Effector memory CD4-positive, alpha-beta T cell (primary cell): ENCODE results near the gene TBC1D21.

Experiments
- DNase-seq, 3 donors: peaks; one replicate each; pipeline ENCODE4 v3.0.0-alpha.2; 2020
- H3K27ac ChIP-seq: 2 replicates; pipeline ENCODE4 v1.7.0; 2013; ENCODE audit warnings: mild to moderate bottlenecking, low read length, moderate library complexity; ENCODE audit not compliant: insufficient read depth, poor library complexity, severe bottlenecking
- H3K27me3 ChIP-seq: replicated peaks from 2 replicates; pipeline ENCODE4 v1.7.0; 2013; ENCODE audit warnings: mild to moderate bottlenecking, low read length; ENCODE audit not compliant: insufficient read depth, control insufficient read depth, poor library complexity, severe bottlenecking
- H3K36me3 ChIP-seq: 2 replicates; pipeline ENCODE4 v1.7.0; 2013; ENCODE audit warnings: mild to moderate bottlenecking, low read length, moderate library complexity; ENCODE audit not compliant: control insufficient read depth, insufficient read depth
- H3K4me1 ChIP-seq: 2 replicates; pipeline ENCODE4 v1.7.0; 2013; ENCODE audit warnings: low read length, mild to moderate bottlenecking; ENCODE audit not compliant: control insufficient read depth, insufficient read depth, poor library complexity, severe bottlenecking
- H3K4me3 ChIP-seq: 2 replicates; pipeline ENCODE4 v1.7.0; 2013; ENCODE audit warnings: low read length, low read depth, mild to moderate bottlenecking; ENCODE audit not compliant: insufficient read depth, poor library complexity, severe bottlenecking
- H3K9me3 ChIP-seq: 2 replicates; pipeline ENCODE4 v1.7.0; 2013; ENCODE audit warnings: mild to moderate bottlenecking, low read length, moderate library complexity; ENCODE audit not compliant: control insufficient read depth

The TBC1D21 gene

DNA sequence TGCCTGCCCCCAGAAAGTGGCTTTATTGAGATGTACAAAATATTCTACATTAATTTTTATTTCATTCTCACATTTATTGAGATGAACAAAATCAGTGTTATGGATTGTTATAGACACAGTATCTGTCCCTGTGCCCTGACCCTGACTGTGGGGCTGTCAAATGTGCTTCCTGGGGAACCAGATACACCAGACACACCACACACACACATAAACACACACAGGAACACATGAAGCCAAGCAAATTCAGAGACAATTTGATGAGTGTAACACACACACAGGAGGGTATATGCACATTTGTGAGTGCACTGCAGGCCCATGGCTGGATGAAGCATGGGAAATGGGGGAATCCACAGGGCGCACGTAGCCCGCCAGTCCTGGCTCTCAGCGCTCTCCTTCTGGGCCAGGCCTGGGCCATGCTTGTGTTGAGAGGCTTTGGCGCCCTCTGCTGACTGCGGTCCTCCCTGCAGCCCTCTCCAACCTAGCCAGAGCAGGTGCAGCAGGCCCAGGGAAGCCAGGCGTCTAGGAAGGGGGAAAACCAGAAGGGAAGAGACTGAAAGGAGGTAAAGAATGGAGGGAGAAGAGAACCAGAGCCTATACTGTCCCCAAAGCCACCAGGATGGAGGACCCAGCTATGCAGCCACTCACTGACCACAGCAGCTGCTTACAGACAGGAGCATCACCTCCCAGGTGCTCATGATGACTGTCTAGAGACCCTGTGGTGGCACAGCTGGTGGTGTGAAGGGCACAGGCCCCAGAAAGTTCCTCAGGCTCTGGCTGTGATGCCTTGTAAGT lies 34.9 kb downstream of the TBC1D21 start:
- peak; percentile 41 to 58 (median 47) for DNase-seq
- H3K27me3 ChIP-seq: no peaks in the 10 kb centered on the region
- H3K9me3 ChIP-seq: no peaks in the 10 kb centered on the region
- H3K27ac ChIP-seq: no peak overlapping the region
- H3K4me3 ChIP-seq: no peak overlapping the region
- no peaks in the 10 kb centered on the region for H3K36me3 ChIP-seq
- H3K4me1 ChIP-seq: no peaks in the 10 kb centered on the region

DNA sequence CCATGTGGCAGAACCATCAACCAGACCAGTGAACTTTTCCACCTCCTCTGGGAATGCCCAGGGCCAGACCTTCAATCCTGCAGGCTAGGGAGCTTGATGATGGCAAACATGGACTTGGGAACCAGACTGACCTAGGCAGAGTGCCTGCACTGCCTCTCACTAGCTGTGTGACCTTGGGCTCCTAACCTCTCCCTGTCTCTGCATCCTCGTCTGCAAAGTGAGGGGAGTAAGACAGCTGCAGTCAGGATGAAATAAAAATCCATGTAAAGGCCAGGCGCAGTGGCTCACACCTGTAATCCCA lies 35.4 kb downstream of the TBC1D21 start:
- Histone ChIP-seq H3K27ac (no peak overlapping the region), H3K27me3 (no peaks in the 10 kb centered on the region), H3K9me3 (no peaks in the 10 kb centered on the region), H3K36me3 (no peaks in the 10 kb centered on the region), H3K4me1 (no peaks in the 10 kb centered on the region), H3K4me3 (no peak overlapping the region)
- DNase-seq: no peak

DNA sequence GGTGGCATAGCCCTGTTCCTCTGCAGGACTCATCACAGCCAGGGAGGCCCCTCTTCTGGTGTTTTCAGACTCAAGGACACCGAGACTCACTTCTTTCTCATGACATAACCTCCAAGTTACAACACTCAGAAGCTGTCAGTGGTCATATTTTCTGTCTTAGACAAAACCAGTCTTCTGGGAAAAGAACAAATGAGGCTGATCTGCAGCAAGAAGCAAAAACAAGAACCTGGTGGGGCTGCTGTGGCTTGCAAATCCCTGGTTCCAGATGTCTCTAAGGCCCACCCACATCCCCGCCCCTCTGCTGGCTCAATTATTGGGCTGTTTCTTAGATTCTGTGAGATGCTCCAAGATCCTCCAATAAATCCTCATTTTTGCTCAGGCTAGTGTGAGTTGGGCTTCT lies 36.3 kb downstream of the TBC1D21 start:
- H3K27me3 ChIP-seq: no peaks in the 10 kb centered on the region
- H3K4me1 ChIP-seq: peaks cover 3% of the 10 kb centered on the region
- no peaks in the 10 kb centered on the region for H3K36me3 ChIP-seq
- no peak for DNase-seq
- H3K9me3 ChIP-seq: no peaks in the 10 kb centered on the region
- no peak overlapping the region for H3K27ac ChIP-seq
- no peak overlapping the region for H3K4me3 ChIP-seq

DNA sequence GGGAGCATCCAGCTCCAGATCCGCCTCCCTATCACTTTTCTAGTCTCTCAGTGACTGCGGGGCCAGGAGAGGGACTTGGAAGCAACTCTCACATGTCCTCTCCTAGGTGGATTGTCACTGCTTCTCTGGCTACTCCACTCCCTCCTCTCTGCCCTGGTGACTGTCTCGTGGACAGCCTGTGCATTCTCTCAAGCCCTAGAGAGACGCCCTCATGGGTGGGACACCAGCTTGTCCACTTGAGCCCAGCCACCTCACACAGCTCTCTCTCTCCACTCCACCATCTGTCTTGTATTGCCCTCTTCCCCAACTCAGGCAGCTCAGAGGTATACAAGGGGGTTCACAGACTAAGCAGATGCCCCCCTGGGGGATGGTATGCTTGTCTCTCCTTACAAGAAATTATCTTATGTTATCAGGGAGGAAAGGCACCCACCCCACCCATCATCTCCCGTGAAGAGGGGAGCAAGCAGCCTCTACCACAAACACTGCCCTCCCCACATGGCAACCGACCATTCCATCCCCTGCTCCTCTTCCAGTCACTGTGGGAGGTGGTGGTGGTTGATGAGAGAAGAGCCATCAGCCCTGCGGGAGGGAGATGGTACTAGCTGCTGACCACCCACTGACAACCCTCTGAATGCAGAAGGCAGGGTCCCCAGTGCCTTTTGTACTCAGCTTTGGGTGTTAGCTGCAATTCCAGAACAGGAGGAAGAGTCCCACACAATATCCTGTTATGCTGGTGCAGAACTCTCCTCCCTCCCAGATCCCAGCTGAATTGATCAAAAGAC lies 37.3 kb downstream of the TBC1D21 start:
- Histone ChIP-seq H3K36me3 (no peaks in the 10 kb centered on the region), H3K27me3 (no peaks in the 10 kb centered on the region), H3K9me3 (no peaks in the 10 kb centered on the region), H3K4me1 (peaks cover 3% of the 10 kb centered on the region), H3K4me3 (no peak overlapping the region), H3K27ac (no peak overlapping the region)
- DNase-seq: no peak

DNA sequence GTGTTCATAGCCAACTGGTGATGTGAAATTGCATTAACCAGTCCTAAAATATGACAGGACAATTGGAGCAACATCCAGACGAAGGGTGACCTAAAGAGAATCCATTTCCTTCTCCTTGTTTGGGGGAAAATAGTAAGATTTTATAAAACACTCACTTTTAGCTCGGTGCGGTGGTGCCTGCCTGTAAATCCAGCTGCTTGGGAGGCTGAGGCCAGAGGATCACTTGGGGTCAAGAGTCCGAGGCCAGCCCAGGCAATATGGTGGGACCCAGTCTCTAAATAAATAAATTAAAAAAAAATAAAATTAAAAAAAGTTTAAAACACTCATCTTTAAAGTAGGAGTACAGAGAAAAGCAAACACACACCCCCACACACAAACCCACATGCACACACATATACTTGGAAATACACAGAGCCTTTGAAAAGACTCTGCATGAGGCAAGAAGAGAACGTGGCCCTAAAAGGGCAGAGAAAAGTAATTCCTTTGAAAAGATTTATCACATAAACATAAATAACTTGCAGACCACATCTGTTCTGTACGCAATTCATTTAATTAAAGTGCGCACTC lies 38.7 kb downstream of the TBC1D21 start:
- Histone ChIP-seq H3K27ac (no peak overlapping the region), H3K36me3 (no peaks in the 10 kb centered on the region), H3K4me3 (no peak overlapping the region), H3K27me3 (no peaks in the 10 kb centered on the region), H3K9me3 (no peaks in the 10 kb centered on the region), H3K4me1 (peaks cover 3% of the 10 kb centered on the region)
- no peak for DNase-seq

DNA sequence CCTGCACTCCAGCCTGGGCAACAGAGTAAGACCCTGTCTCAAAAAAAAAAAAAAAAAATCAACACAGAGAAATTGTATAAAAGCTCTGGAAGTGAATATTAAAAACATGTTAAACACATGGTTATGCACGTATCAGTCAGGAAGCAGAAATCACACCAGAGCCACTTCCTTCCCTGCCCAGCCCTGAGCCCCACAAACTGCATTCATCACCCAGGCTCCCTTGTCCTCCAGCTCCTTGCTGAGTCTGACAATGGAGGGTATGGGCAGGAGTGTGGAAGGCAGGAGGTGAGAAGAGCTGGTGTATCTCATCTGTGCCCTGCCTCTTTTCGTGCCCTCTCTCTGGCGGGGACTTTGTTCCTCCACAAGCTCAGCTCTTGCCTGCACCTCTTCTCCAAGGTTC lies 40.8 kb downstream of the TBC1D21 start:
- H3K27ac ChIP-seq: no peak overlapping the region
- peaks cover 5% of the 10 kb centered on the region for H3K36me3 ChIP-seq
- no peaks in the 10 kb centered on the region for H3K9me3 ChIP-seq
- no peaks in the 10 kb centered on the region for H3K27me3 ChIP-seq
- H3K4me3 ChIP-seq: no peak overlapping the region
- peaks cover 3% of the 10 kb centered on the region for H3K4me1 ChIP-seq
- DNase-seq: no peak

DNA sequence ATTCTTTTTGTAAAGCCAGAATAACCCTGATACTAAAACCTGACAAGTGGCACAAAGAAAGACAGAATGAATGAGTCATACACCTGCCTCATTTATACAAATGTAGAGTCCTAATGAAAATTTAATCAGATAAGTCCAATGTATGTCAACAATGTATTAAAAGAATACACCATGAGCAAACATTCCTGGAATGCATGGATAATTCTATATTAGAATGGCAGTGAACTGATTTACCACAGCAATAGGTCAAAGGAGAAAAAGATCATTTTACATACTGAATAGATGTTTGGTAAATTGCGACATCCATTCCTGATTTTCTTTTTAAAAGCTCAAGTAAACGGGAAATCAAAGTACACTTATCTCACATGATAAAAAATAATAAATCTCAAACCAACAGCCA lies 41.7 kb downstream of the TBC1D21 start:
- Histone ChIP-seq H3K4me3 (no peak overlapping the region), H3K27ac (no peak overlapping the region), H3K36me3 (peaks cover 5% of the 10 kb centered on the region), H3K4me1 (peaks cover 11% of the 10 kb centered on the region), H3K9me3 (no peaks in the 10 kb centered on the region), H3K27me3 (no peaks in the 10 kb centered on the region)
- DNase-seq: no peak

DNA sequence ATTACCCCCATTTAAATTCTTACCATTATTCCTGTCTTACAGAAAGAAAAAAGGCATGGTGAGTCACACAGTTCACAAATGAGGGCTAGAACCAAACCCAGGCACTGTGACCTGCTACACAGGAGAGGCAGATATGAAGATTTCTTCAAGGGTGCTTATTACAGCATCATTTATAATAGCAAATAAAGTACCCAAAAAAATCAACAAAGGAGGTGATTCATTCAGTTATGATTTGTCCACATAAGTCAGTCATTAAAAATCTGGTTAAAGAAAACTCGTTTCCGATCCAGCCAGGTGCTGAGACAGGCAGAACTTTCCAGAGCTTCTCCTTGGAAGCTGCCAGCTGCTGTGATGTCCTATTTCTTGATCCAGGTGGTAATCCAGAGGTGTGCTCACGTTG lies 45.4 kb downstream of the TBC1D21 start:
- H3K9me3 ChIP-seq: no peaks in the 10 kb centered on the region
- H3K27me3 ChIP-seq: no peaks in the 10 kb centered on the region

DNA sequence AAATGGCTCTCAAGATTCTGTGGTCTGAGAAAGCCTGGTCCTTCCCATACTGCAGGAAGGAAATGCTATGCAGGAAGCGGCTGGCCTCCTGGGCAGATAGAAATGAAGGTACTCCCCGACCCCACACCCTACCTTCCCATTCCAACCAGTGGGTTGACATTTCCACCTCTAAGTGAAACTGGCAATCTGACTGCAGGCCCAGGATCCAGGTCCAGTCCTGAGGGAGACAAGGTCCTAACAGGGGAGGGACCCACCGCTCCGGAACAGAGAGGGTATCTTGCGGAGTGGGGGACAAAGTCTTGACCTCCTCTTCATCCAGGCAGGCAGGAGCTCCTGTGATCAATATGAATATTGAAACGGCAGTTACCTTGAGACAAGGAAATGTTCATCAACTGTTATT lies 46.3 kb downstream of the TBC1D21 start:
- Histone ChIP-seq H3K4me3 (no peak overlapping the region), H3K36me3 (peaks cover 5% of the 10 kb centered on the region), H3K9me3 (no peaks in the 10 kb centered on the region), H3K27ac (peak overlapping the region; percentile 75), H3K27me3 (no peaks in the 10 kb centered on the region), H3K4me1 (peaks cover 29% of the 10 kb centered on the region)
- no peak for DNase-seq

More for the DNA sequence above, 45.4 kb downstream of the TBC1D21 start:
- H3K4me1 ChIP-seq: peaks cover 23% of the 10 kb centered on the region
- DNase-seq: no peak
- no peak overlapping the region for H3K4me3 ChIP-seq
- no peak overlapping the region for H3K27ac ChIP-seq
- H3K36me3 ChIP-seq: peaks cover 5% of the 10 kb centered on the region
